MV-4-11 (cell line): Measurements from ENCODE around the gene EIF4EBP2.

Experiments
- DNase-seq: peaks from one replicate; lab custom pipeline; 2025; lab: John Stamatoyannopoulos, UW

Gene EIF4EBP2

GRCh38 chr10:70461397-70462348, 57.7 kb downstream of the EIF4EBP2 start:
- peak; percentile 20 for DNase-seq

GRCh38 chr10:70462349-70462984, 58.5 kb downstream of the EIF4EBP2 start:
- no peak for DNase-seq

DNA sequence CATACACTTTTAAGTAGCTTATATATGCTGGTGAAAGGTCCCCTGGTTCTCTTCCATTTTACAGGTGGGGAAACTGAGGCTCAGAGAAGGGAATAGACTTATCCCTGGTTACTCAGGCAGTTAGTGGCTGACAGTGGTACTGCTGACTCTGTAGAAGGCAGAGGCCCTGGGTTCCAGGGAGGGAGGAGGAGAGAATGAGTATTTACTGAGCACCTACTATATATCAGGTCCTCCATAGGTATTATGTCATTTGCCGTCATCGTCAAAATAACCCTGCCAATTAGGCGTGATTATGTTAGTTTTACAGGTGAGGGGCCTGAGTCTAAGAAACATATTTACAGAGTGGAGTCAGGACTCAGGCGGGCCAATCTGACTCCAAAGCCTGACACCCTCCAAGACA, 61.3 kb downstream of the EIF4EBP2 start:
- no peak for DNase-seq

DNA sequence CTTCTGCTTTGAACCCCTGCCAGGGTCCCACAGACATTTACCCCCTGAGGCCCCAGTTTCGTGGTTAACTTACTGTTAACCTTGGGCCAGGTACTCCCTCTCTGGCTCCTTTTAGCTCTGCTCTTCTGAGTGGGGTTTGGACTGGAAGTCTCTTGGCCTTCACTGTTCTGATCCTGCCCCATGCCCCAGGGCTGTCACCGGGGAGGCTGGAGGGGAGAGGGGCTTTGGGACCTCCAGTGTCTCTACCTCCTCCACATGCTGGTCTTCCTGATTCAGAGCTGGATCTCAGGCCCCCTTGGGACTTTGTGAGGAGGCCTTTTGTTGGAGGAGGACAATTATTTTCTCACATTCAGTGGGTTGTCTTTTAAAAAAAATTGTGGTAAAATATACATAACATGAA, 61.9 kb downstream of the EIF4EBP2 start:
- DNase-seq: no peak

- no peak for DNase-seq
Observed at GRCh38 chr10:70466951-70467350, 63.0 kb downstream of the EIF4EBP2 start.

GRCh38 chr10:70472799-70473454, 69.0 kb downstream of the EIF4EBP2 start:
- no peak for DNase-seq

GRCh38 chr10:70474780-70475179, 70.8 kb downstream of the EIF4EBP2 start:
- no peak for DNase-seq

GRCh38 chr10:70475661-70476060, 71.7 kb downstream of the EIF4EBP2 start:
- no peak for DNase-seq

DNA sequence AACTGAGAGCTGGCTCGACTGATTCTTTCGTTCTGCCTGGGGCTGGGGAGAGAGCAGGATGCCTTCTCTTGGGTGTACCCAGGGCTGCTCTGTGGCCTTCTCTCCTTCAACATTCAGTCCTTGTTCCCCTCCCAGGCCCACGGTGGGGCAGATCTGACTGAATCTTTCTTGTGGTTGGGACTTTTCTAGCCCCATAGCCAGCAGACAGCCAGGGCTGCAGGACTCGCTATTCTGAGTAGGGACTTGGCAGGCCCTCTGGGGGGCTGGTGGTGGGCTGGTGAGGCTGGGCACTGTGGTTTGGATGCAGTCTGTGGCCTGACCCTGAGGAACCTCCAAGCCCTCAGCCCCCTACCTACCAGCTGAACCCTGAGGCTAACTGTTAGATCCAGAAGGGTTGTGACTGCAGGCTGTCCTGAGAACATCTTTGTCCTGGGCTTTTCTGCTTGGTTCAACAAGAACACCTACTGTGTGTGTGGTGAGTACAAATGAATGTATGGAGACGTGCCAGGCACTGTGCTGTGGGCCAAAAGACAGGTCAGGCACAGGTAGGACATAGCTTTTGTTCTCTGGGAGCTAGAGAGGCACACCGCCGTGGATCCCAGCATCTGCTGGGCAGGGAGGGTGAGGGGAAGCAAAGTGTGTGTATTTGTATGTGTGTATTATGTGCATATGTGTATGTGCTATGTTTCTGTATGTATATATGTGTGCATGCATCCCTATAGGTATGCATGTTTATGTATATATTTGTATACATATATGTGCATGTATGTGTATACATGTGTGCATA, 72.5 kb downstream of the EIF4EBP2 start:
- no peak for DNase-seq

GRCh38 chr10:70477661-70478162, 73.8 kb downstream of the EIF4EBP2 start:
- peak; percentile 43 for DNase-seq
